HG03280 (cell line): ENCODE results near the gene DISC1.
"Not testable (repeated sequence)": the region's sequence is repeated elsewhere in the genome, so short reads cannot be mapped to it uniquely, and the experiment has no call there.

Experiments used
- ATAC-seq: cut with Tn5 transposase; IDR thresholded peaks from one replicate; pipeline ENCODE4 v1.9.1; 2021; ENCODE audit warnings: mild to moderate bottlenecking, moderate library complexity; ENCODE audit not compliant: unreplicated experiment

Gene DISC1

GRCh38 chr1:231724876-231725647, 98.5 kb downstream of the DISC1 start:
- peak; percentile 62 for ATAC-seq

DNA sequence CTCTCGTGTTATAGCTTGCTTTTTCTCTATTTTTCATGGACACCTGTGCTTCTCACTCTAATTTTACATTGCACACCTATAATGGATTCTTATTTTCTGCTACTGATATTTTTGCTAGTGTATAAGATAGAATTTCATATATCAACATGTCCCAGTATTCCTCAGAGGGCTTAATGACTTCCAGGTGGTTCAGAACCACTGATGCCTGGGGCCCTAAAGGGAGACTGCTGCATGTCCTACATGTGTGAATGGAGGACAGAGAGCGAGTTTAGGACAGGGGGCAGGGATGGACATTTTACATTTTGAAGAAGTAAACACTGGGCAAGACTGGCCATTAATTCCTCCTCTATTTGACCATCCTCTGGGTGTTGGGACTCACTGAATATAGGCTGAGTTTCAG, 100.6 kb downstream of the DISC1 start:
- ATAC-seq: no peak

DNA sequence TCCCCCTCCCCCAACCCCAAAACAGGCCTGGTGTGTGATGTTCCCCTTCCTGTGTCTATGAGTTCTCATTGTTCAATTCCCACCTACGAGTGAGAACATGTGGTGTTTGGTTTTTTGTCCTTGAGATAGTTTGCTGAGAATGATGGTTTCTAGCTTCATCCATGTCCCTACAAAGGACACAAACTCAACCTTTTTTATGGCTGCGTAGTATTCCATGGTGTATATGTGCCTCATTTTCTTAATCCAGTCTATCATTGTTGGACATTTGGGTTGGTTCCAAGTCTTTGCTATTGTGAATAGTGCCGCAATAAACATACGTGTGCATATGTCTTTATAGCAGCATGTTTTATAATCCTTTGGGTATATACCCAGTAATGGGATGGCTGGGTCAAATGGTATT, 102.4 kb downstream of the DISC1 start:
- not testable (repeated sequence) for ATAC-seq

DNA sequence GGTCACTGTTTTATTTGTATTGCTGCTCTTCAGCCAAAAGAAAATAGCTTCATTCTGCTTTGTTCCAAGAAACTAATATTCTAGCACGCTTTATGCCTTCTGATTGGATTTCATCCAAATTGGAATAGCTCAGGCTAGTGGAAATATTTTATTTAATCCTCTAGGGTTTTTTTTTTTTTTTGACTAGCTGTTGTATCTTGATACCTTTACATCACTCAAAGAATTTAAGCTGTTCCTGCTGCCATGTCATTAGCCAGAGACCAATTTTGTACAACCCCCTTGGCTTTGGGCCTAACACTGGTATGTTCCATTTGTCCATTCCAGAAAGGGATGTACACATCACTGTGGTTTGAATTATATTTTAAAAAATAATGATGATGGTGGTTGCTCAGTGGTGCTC, 103.0 kb downstream of the DISC1 start:
- no peak for ATAC-seq

- ATAC-seq: no peak
These were observed 104.7 kb downstream of the DISC1 start for GRCh38 chr1:231731268-231731667.

- no peak for ATAC-seq
These were observed 106.5 kb downstream of the DISC1 start for GRCh38 chr1:231733063-231733462.

DNA sequence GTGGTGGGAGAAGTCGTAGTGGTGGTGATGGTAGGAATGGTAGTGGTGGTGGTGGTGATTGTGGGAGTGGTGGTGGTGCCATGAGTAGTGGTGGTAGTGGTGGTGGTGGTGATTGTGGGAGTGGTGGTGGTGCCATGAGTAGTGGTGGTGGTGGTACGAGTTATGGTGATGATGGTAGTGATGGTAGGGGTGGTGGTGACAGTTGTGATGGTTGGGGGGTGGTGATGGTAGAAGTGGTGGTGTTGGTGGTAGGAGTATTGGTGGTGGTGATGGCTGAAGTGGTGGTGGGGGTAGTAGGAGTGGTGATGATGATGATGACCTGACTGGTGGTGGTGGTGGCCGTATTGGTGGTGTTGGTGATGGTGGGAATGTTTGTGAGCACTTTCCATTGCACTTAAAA, 107.1 kb downstream of the DISC1 start:
- ATAC-seq: no peak

DNA sequence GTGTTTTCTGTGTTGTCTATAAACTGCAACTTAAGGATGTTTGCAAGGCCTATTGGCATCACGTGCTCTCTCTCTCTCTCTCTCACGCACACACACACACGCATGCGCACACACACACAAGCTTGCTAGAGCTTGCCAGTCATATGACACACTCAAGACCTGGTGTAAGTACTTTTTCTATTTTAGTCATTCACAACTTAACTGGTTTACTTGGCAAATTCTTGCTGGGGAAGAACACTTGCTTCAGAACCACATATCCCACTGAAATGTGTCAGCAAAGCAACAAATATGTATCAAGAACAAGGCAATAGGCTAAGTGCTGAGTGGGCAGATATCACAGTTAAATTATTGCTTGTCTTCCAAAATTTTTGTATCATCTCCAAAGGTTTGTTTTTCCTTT, 107.8 kb downstream of the DISC1 start:
- ATAC-seq: no peak

DNA sequence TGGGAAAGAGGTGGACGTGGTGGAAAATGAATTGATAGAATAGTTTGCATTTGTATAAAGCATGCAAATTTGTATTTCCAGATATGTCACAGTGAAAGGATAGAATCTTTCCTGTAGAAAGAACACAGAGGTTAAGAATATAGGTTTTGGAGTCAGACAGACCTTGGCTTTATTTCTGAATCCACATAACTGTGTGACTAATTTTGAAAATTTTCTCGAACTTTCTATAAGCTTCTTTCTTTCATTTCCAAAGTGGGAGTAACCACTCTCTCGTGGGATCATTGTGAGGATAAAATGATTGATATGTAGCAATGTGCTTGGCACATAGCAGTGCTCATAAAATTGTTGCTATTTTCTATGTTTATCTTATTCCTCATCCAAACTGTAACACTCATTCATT, 108.8 kb downstream of the DISC1 start:
- ATAC-seq: no peak

DNA sequence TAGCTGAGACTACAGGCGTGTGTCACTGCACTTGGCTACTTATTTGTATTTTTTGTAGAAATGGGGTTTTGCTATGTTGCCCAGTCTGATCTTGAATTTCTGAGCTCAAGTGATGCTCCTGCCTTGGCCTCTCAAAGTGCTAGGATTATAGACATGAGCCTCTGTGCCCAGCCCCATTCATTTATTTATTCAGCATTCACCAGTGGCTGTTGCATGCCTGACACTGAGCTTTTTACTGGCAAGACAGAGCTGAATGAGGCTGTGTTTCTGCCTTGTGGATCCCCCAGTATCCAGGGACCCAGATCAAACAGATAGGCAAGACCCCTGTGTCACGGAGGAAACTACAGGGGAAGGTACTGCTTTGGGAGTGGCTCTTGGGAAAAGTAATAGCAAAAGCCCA, 109.4 kb downstream of the DISC1 start:
- ATAC-seq: no peak

- ATAC-seq: no peak
These were observed 109.9 kb downstream of the DISC1 start for GRCh38 chr1:231736464-231736863.

DNA sequence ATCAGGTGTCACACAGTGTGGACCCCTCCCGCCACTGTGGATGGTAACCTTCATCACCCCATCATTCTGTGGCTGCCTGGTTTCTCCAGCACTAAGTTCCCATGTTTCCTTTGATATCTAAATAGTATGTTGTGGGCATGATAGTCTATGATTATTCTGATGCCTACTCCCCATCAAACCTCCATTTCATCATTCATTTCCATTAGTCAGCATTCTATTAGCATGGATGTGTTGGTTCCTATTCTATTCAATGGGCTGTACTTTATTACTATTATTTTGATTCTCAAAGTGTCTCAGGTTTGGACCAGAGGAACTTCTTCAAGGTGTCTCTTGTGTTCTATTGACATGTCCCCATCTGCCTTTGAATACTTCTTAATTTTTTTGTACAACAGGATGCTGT, 112.0 kb downstream of the DISC1 start:
- no peak for ATAC-seq

DNA sequence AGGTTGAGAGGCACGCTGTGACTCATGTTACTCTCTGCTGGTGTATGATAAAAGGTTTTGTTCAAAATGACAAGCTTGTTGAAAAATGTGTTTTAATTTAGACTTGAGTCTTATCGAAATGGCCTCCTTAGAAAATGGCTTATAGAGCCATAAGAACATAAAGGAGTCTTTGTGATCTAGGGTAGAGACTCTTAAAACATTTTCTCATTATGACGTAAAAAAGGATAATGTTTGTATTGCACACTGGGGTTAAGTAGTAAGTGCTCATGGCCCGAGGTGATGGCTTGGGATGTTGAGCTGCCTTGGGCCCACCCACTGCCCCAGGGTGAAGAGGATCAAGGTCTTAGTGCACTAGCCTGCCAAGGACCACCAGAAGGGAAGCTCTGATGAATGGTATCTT, 117.4 kb downstream of the DISC1 start:
- no peak for ATAC-seq

- ATAC-seq: no peak
These were observed 122.3 kb downstream of the DISC1 start for GRCh38 chr1:231748760-231749415.

DNA sequence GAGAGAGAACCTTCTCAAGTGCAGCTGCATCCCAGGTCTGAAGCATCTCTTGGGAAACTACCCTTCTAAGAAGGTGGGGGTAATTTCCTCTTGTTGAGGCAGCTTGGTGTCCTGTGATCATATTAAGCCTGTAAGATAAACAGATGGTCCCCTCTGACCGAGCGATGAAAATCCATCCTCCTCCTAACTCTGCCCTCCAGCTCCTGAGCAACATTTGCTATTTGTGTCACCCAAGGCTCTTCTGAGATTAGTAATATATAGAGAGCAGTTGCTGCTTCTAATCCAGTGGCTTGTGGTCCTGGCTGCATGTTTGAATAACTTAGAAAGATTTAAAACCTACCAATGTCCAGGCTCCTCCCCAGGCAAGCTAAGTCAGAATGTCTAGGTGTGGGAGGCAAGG, 123.7 kb downstream of the DISC1 start:
- no peak for ATAC-seq

DNA sequence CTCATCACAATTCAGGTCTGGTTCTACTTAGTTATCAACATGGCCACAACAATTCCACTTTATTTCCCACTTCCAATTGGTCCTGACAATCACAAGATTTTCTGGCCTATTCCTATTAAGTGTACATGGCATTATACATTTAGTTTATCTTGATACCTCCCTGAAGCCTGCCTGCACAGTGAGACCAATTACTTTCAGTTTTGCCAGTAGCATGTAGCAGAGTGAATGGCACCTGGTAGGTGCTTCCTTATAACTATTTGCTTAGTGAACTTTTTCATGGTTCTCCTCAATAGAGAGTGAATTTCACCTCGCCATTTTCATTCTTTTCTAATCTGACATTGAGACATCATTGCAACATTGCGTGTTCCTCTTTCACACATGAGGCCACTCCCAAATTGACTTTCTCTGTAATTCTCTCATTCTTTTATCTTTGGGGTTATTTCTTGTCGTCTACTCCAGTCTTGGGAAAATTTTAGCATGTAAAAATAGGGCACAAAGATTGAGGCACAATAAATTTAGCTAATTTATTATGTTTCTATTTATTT, 124.3 kb downstream of the DISC1 start:
- ATAC-seq: no peak

DNA sequence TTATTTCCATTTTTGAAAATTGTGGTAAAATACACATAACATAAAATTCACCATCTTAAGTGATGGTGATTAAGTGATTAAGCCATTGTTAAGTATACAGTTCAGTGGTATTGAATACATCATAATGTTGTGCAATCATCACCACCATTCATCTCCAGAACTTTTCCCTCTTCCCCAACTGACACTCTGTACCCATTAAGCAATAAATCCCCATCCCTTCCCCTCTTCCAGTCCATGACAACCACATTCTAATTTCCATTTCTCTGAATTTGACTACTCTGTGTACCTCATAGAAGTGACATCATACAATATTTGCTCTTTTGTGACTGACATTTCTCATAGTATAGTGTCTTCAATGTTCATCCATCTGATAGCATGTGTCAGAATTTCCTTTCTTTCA, 124.8 kb downstream of the DISC1 start:
- ATAC-seq: no peak

- ATAC-seq: no peak
These were observed 126.7 kb downstream of the DISC1 start for GRCh38 chr1:231753313-231753712.

DNA sequence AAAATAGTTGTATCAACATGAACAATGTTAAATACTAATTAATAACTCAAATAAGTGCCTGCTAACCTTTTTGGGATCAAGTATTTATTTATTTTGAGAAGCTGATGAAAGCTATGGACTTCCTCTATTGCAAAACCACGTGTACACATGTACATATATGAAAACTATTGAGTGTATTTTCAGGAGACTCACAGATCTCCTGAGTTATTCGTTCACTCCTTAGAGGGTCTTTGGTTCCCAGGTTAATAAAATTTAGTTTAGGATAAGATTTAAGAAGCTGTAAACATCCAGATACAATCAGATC, 130.5 kb downstream of the DISC1 start:
- peak; percentile 47 for ATAC-seq

- ATAC-seq: no peak
These were observed 131.2 kb downstream of the DISC1 start for GRCh38 chr1:231757759-231758158.

DNA sequence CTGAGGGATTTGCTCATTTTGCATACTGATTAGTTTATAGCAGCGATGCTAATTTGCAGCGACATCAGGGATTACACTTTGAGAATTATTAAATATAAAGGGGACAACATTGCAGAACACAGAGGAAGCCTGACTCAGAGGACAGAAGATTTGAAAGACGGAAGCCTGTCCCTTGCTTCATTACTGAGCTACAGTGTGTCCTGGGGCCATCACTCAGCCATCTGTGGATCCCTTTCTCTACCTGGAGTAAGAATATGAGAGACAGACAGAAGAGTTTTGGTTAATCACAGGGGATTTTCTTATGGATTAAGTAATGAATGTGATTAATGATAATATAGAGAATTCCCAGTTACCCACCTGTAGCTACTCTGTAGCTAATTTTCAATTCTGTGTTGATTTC, 134.7 kb downstream of the DISC1 start:
- no peak for ATAC-seq

DNA sequence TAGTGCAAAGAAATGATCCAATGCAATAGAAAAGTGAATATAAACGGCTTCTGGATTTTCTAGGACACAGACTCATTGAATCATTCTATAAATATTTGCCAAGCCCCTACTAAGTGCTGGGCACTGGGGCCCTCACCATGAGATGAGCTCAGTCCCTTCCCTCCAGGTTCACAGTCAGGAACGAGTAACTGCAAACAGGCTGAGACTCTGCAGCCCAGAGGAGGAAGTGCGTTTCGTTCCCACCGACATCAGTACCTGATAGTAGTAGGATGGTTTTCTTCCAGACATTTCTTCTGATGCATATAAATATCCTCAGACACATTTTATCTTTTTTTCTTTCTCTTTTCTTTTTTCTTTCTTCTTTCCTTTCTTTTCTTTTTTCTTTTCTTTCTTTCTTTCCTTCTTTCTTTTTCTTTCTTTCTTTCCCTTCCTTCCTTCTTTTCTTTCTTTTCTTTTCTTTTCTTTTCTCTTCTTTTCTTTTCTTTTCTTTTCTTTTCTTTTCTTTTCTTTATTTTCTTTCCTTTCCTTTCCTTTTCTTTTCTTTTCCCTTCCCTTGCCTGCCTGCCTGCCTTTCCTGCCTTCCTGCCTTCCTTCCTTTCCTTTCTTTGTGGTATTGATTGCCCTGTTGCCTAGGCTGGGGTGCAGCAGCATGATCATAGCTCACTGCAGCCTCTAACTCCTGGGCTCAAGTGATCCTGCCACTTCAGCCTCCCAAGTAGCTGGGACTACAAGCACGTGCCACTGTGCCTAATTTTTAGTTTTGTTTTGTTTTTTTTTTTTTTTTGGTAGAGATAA, 135.4 kb downstream of the DISC1 start:
- no peak for ATAC-seq
